NK-92 treated with Interleukin-12 subunit alpha and Interleukin-12 subunit beta, amount 100 ng/mL, for 24 hours (cell line): ENCODE results near the gene RBFOX1.
"Not testable (repeated sequence)": the region's sequence is repeated elsewhere in the genome, so short reads cannot be mapped to it uniquely, and the experiment has no call there.

ENCODE experiments used
- DNase-seq: peaks from one replicate; lab custom pipeline; 2025; lab: John Stamatoyannopoulos, UW

The RBFOX1 gene

DNA sequence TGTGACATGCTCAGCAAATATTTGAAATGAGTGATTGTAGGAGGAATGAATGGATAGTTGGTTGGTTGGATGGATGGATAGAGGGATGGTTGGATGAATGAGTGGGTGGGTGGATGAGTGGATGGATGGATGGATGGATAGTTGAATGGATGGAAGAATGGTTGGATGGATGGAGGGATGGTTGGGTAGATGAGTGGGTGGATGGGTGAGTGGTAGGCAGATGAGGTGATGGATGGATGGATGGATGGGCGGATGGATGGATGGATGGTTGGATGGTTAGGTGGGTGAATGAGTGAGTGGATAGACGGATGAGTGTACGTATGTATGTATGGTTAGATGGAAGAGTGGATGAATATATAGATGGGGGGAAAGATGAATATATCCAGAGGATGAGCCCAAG is 137.7 kb downstream of the RBFOX1 start:
- no peak for DNase-seq

GRCh38 chr16:7471268-7471667 is 138.6 kb downstream of the RBFOX1 start:
- DNase-seq, result no peak

DNA sequence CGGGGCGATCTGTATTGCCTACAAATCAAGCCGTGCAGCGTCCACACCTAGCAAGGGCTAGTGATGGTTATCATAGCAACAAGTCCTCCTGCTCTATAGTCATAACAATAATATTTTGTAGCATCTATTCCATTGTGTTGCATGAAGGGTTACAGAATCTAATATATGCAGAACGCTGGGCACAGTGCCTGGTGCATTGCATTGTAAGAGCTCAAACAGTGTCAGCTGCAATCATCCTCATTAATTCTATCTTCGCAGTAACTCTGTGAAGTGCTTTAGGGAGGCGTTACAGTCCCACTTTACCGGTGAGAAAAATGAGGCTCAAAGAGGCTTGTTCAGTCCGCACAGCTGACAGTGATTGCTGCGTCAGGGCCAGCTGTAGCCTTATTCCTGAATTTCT is 149.4 kb downstream of the RBFOX1 start:
- DNase-seq, result no peak

- no peak for DNase-seq
These were observed 150.1 kb downstream of the RBFOX1 start for GRCh38 chr16:7482596-7483290.

DNA sequence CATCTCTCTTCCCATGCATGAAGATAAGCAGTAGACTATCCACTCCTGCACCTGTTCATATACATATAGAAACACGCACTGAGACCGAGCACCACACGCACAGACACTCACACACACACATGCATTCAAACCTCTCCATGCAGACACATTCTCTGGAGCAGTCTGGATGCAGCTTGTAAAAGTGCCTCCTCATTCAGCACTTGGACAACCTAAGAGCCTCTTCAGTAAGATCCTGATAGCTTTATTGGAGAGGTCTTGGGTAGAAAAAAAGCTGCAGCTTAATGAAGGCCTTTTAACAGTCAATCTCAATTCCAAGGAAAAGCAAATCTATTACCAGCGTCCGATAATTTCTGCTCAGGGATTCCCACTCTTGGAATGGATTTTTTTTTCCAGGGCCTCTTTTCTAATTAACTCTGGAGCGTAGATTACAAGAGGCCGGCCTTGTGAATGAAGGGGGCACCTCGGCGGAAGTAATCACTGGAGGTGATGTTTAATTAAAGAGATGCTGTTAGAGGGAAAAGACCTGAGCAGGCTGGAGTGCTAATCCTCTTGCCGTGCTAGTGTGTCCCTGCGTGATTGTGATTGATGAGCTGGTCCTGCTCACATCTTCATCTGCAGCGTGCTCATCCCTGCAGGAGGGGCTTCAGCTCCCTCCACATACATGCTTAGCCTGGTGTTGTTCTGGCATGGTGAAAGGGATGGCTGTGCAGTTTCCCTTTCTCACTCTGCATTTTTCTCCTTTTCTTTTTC is 155.1 kb downstream of the RBFOX1 start:
- no peak for DNase-seq

DNA sequence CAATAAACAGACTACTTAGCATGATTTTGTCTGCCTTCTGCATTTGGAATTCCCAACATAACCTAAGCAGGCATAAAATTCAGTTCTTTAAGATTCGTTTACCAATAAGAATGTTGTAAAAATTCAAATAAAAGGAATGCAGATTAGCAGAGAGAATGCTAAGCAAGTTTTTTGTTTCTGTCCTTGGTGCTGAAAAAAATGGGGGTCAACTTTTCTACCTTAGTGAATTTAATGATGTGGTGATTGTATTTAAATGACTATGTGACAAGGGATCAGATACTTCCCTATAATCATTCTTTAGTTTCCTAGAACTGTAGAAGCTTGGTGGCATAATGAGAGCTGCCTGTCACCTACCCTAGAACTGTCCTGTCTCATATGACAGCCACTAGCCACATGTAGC is 159.5 kb downstream of the RBFOX1 start:
- DNase-seq, result no peak

GRCh38 chr16:7493133-7493532 is 160.5 kb downstream of the RBFOX1 start:
- no peak for DNase-seq

DNA sequence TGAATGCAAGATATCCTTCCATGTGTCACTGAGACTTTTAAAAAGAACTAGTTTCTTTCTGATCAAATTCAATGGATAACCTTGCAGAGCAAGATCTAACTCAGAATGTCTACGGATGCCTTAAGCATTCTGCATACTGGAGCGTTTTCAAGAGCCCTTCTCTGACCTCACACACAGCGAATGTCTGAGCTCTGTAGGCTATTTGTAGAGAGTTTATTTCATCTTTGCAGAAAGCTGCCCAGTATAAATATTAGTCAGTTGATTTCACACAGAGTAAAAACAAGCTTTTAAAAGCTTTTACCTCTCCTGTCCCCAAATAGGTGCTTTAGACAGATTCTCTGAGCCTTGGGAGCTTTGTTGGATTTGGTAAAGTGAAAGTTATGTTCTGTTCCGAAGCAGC is 165.0 kb downstream of the RBFOX1 start:
- DNase-seq, result no peak

GRCh38 chr16:7501868-7502267 is 169.2 kb downstream of the RBFOX1 start:
- no peak for DNase-seq

GRCh38 chr16:7502591-7503157 is 170.0 kb downstream of the RBFOX1 start:
- DNase-seq, result not testable (repeated sequence)

- DNase-seq, result no peak
These were observed 171.0 kb downstream of the RBFOX1 start for GRCh38 chr16:7503666-7504065.

DNA sequence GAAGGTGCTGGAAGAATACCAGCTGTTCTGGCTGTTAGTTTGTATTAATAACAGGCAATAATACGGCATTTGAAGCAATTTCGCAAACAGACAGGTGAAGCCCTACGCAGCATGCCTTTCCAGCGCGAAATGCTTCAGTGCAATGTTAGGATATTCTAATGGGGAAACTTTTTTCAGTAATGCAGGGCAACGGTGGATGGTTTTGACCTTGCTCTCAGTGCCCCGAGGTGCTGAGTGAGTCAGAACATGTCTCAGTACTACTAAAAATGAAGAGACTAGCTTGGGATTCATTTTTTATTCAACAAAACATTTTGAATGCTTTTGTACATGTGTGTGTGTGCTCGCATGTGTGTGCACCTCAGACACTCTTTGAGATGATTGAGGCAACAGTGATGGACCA is 172.2 kb downstream of the RBFOX1 start:
- DNase-seq, result no peak

DNA sequence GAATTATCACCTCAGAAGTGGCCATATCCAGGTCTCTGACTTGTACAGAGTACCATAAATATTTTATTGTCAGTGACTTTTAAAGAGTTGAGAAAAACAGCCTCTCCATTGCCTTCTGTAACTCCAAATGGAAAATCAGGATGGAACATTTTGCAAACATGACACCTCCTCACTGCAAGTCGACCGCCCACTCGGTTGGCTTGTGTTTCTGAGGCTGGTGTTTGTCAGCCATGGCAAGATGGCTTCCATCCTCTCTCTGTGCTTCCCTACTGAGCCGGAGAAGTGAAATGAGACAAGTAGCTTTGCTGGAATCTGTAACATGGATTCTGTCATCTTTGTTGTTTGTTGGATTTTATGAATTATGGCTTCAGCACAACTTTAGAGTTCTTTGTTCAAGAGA is 172.8 kb downstream of the RBFOX1 start:
- no peak for DNase-seq

DNA sequence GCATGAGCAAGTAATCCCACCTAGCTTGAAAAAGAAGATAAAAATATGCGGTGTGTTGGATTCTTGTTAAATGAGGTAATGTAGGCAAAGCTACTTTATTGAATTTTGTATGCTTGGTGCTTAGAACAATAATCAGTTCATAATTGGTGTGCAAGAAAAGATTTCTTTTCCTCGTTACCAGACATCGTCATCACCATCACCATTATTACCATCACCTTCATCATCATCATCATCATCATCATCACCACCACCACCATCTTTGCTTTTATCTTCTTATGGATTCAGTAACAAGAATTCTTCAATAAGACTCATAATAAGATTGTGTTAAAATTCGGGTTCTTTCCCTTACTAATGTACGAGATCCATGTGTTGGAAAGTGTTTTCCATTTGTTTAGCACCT is 173.7 kb downstream of the RBFOX1 start:
- no peak for DNase-seq

GRCh38 chr16:7508656-7509055 is 176.0 kb downstream of the RBFOX1 start:
- DNase-seq, result no peak

DNA sequence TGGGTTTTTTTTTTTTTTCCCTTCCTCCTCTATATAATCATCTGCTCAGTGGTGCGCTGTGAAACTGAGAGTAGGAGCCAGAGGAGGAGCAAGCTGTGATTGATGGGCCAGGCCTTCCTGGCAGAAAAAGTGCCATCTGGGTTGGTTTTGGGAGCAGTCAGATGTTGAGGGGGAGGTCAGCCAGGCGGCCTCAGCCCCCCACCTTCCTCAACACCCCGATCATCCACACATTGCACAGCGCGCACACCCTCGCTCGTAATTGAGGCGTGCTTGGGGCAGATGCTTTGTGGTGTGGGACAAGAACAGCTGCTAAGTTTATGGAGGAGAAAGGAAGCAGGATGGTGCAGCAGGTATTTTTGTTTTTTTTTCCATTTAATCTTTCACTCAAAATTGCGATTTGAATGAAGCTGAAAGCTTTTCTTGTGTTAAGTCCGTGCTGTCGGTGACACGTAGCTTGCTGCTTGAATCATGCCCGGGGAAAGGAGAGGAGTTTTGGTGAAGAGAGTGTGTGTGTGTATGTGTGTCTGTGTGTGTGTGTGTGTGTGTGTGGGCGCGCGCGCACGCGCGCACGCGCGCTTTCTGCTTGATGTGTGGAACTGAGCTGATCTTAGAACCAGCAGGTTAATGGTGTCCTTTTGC is 177.4 kb downstream of the RBFOX1 start:
- no peak for DNase-seq

- no peak for DNase-seq
These were observed 179.1 kb downstream of the RBFOX1 start for GRCh38 chr16:7511549-7512260.

DNA sequence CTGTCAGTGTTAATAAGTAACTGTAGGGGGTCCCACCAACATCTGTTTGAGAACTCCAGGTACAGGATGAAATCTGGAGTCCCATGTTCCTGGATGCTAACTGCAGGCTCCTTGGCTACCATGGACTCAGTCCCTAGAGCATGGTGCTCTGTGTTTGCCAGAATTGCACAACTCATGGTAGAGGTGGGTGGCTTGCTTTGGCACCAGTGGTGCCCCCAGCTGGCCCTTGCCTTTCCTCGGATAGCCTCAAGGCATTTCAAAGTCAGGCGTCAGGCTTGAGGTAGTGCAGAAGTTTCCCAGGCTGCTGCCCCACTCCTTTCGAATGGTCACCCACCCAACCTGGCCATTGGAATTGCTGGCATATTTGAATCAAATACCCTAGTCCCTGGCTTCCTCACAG is 179.9 kb downstream of the RBFOX1 start:
- no peak for DNase-seq

- no peak for DNase-seq
These were observed 180.8 kb downstream of the RBFOX1 start for GRCh38 chr16:7513429-7513828.

- no peak for DNase-seq
These were observed 182.9 kb downstream of the RBFOX1 start for GRCh38 chr16:7515543-7515942.

- no peak for DNase-seq
These were observed 184.9 kb downstream of the RBFOX1 start for GRCh38 chr16:7517496-7517895.

DNA sequence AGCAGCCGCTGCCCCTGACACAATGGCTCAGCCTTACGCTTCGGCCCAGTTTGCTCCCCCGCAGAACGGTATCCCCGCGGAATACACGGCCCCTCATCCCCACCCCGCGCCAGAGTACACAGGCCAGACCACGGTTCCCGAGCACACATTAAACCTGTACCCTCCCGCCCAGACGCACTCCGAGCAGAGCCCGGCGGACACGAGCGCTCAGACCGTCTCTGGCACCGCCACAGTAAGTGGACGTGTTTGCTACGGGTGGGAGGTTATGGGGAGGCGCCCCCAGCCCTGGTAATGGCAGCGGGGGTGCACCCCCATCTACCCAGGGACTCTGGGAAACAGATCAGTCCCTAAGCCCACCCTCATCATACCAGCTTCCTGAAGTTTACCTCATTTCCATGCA is 185.5 kb downstream of the RBFOX1 start:
- DNase-seq, result no peak
